ENCODE measurements around the gene RBM4.
"Not testable (repeated sequence)": the region's sequence is repeated elsewhere in the genome, so short reads cannot be mapped to it uniquely, and the experiment has no call there.

The RBM4 gene

GRCh38 chr11:66616379-66617154, 21.9 kb upstream of the RBM4 start, which contains the start of gene RBM14:
RBM14 (plus strand) TSS chr11:66616630; CDS start chr11:66616721, 91 bp downstream.
- peak; percentile 95 for DNase-seq (ENCODE audit: low read depth)

GRCh38 chr11:66617155-66617834, 21.2 kb upstream of the RBM4 start:
- no peak for DNase-seq (ENCODE audit: low read depth)

- no peak for DNase-seq (ENCODE audit: low read depth)
These were observed 19.4 kb upstream of the RBM4 start for GRCh38 chr11:66619080-66619554.

- DNase-seq (ENCODE audit: low read depth), result no peak
These were observed 14.1 kb upstream of the RBM4 start for GRCh38 chr11:66624450-66624849.

- DNase-seq (ENCODE audit: low read depth), result no peak
These were observed 13.3 kb upstream of the RBM4 start for GRCh38 chr11:66625041-66625751.

GRCh38 chr11:66625752-66626149, 12.8 kb upstream of the RBM4 start:
- DNase-seq (ENCODE audit: low read depth), result no peak

- DNase-seq (ENCODE audit: low read depth), result no peak
These were observed 12.1 kb upstream of the RBM4 start for GRCh38 chr11:66626382-66626781.

- DNase-seq (ENCODE audit: low read depth), result no peak
These were observed 11.6 kb upstream of the RBM4 start for GRCh38 chr11:66626926-66627325.

- DNase-seq (ENCODE audit: low read depth), result no peak
These were observed 10.4 kb upstream of the RBM4 start for GRCh38 chr11:66628061-66628603.

- DNase-seq (ENCODE audit: low read depth), result no peak
These were observed 9.1 kb upstream of the RBM4 start for GRCh38 chr11:66629356-66629755.

- DNase-seq (ENCODE audit: low read depth), result no peak
These were observed 6.6 kb upstream of the RBM4 start for GRCh38 chr11:66631883-66632282.

- no peak for DNase-seq (ENCODE audit: low read depth)
These were observed 5.6 kb upstream of the RBM4 start for GRCh38 chr11:66632952-66633351.

- DNase-seq (ENCODE audit: low read depth), result no peak
These were observed 2.1 kb upstream of the RBM4 start for GRCh38 chr11:66636411-66636810.

- DNase-seq (ENCODE audit: low read depth), result no peak
These were observed 836 bp upstream of the RBM4 start for GRCh38 chr11:66637557-66638176.

GRCh38 chr11:66639066-66639813, 737 bp downstream of the RBM4 start:
- no peak for DNase-seq (ENCODE audit: low read depth)

- DNase-seq (ENCODE audit: low read depth), result not testable (repeated sequence)
These were observed 1.4 kb downstream of the RBM4 start for GRCh38 chr11:66639814-66640340.

- no peak for DNase-seq (ENCODE audit: low read depth)
These were observed 3.3 kb downstream of the RBM4 start for GRCh38 chr11:66641834-66642233.

GRCh38 chr11:66643745-66644437, 5.4 kb downstream of the RBM4 start:
- no peak for DNase-seq (ENCODE audit: low read depth)

GRCh38 chr11:66646828-66647227, 8.3 kb downstream of the RBM4 start:
- DNase-seq (ENCODE audit: low read depth), result no peak

- DNase-seq (ENCODE audit: low read depth), result no peak
These were observed 11.4 kb downstream of the RBM4 start for GRCh38 chr11:66649903-66650302.

All from stimulated activated CD8-positive, alpha-beta memory T cell treated with anti-CD3 and anti-CD28 coated beads, Interleukin-15, amount 100 ng/mL, for 24 hours (primary cell).